Activated T-helper 9 cell treated with anti-CD3 and anti-CD28 coated beads, Interleukin-2, amount 50 U/mL, for 16 hours (primary cell): ENCODE measurements around the gene PDE4B.

ENCODE experiments used
- DNase-seq: peaks from one replicate; pipeline ENCODE4 v3.0.0-alpha.2; 2020; ENCODE audit warnings: low read depth

The PDE4B gene

DNA sequence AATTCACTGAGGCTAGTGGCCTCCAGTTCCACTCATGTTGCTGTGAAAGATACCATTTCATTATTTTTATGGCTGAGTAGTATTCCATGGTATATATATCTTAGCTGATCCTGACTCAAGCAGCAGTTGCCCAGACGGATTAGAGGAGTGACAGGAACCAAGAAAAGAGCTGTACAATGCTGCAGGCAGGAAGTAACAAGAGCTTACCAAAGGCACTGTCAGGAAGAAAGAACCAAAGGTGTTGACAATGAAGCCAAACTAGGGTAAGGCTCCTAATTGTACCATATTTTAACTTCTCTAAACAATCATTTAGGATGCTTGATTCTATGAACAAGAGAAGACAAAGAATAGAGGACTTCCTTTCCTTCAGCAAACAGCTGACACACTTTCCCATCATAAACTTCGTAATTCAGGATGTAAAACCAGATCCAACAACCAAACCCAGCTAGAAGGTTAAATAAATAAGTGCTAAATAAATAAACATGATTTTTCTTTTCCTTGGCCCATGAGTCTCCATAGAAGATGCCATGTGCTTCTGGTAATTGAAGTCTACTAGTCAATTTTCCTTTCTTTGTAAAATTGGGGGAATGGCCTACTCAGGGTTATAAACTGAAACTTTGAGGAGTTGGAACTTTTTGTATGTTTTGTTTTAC lies 493.0 kb downstream of the PDE4B start:
- no peak for DNase-seq

GRCh38 chr1:66286307-66286706 lies 493.6 kb downstream of the PDE4B start:
- no peak for DNase-seq

DNA sequence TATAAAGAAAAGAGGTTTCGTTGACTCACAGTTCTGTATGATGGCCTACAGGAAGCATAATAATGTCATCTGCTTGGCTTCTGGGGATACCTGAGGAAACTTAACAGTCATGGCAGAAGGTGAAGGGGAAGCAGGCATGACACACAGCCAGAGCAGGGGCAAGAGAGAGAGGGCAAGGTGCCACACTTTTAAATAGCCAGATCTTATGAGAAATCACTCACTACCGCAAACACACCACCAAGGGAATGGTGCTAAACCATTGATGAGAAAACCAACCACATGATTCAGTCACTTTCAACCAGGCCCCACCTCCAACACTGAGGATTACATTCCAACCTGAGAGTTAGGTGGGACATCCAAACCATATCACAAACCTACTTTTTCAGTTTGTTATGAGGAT lies 495.4 kb downstream of the PDE4B start:
- no peak for DNase-seq

DNA sequence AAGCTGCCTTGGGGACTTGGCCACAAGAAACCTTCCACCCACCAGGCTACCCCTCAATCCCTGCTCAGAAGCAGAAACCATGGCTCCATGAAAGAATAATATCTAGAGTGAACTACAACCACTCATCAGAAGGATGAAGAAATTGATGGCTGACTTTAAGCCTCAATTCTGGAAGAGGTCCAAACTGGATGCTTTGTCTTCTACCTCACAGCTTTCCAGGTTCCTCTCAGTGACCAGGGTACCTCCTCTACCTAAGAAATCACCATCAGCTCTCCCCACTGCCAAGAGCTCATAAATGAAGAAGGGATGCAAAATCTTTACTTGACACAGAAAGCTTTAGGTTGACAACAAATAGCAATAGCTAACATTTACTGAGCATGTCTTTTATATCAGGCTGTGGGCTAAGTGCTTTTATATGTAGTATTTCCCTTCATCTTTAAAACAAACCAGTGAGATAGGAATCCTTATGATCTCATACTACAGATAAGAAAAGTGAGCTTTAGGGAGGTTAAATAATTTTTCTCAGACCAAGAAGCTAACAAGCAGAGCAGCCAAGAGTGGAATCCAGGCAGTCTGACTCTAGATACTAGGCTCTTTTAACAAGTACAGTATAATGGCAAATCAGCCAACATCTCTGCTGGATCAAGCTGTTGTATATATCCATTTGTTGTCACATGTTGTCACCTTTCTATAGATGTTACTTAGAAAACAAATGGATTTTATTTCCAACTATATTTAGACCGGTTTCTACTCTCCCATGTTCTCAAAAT lies 498.3 kb downstream of the PDE4B start:
- no peak for DNase-seq

GRCh38 chr1:66291531-66291864 lies 498.8 kb downstream of the PDE4B start:
- DNase-seq, result no peak

DNA sequence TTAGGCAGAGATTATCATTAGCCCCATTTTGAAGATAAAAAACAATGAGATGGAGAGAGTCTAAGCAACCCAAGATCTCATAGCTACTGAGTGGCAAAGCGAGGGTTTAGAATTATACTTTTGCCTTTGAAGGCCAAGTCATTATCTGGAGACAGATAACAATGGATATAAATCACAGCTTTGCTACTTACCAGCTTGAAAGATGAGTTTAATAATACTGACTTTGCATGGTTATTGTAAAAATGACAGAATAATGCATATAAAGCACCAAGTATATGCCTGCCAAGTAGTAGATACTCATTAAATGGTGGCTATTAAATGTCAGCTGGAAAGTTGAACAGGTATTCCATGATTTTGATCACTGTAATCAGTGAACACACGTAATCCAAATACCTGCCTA lies 499.6 kb downstream of the PDE4B start:
- no peak for DNase-seq

DNA sequence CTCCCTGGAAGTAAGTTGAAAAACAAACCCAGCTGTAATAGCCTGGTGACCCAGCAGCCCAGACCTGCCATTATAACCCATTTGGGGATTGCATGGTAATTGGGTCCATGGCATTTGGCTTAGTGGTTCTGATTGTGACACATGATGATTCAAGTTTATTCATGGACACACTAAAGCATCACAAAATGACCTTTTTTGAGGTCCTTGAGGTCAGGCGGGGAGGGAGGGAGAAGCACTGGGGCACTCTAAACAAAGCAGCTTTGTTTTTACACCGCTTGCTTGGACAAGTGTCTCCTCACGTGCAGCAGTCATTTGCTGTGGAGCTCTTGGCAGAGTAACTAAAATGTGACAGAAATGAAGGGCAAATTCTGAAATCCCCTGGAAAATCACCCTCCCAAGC lies 500.2 kb downstream of the PDE4B start:
- DNase-seq, result no peak

- DNase-seq, result no peak
Observed at GRCh38 chr1:66294707-66295370, 502.1 kb downstream of the PDE4B start.

- DNase-seq, result no peak
Observed at GRCh38 chr1:66295803-66296202, 503.1 kb downstream of the PDE4B start.

DNA sequence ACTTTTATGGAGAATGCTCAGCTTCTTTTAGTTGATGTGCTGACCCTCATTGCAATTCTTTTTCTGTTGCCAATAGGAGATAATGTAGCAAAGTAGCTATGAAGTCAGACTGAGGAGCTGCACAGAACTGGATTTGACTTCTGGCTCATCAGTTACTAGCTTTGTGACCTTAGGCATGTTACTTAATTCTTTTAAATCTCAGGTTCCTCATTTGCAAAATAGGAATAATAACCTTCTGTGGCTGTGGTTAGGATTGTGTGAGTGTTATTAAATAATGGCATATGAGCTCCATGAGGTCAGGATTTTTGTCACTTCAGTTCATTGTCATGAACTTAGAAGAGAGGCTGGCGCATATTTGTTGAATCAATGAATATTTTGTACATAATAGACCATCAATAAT lies 503.7 kb downstream of the PDE4B start:
- DNase-seq, result no peak

- DNase-seq, result no peak
Observed at GRCh38 chr1:66296951-66297350, 504.3 kb downstream of the PDE4B start.

GRCh38 chr1:66298464-66298863 lies 505.8 kb downstream of the PDE4B start:
- no peak for DNase-seq

- DNase-seq, result no peak
Observed at GRCh38 chr1:66300280-66300971, 507.7 kb downstream of the PDE4B start.

- no peak for DNase-seq
Observed at GRCh38 chr1:66300972-66301451, 508.3 kb downstream of the PDE4B start.

- no peak for DNase-seq
Observed at GRCh38 chr1:66302184-66302742, 509.6 kb downstream of the PDE4B start.

DNA sequence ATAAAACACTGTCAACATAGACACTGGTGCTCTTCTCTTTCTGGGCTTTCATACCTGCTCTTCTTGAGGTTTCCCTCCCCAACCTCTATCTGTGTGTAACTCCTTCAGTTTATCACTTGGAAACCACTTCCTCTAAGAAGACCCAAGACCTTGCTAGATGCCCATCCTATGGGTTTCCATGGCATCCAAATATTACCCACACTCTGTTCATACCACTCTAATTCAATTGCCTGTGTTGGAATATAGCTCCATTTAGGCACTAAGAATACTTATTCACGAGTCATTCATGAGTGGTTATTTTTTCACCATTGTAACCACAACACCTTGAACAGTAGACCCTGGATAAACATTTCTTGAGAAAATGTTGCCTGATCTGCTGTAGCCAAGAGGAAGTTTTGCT lies 510.1 kb downstream of the PDE4B start:
- DNase-seq, result no peak

DNA sequence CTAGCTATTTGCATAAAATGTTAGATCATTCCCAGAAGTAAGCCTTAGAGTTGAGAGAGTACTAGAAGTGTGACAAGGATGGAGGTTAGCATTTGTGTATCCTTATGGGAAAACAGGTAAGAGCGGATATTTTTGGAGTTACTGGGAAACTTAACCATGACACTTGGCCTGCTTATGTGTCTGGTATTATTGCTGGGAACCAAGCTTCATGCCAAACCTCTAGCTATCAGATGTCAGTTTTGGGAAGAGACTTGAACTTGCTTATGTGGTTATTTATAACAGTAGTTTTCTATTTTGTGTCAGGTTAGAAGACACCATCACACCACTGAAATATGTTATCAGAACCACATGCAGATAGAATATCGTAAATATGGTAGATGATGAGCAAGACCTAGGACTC lies 511.0 kb downstream of the PDE4B start:
- DNase-seq, result no peak

DNA sequence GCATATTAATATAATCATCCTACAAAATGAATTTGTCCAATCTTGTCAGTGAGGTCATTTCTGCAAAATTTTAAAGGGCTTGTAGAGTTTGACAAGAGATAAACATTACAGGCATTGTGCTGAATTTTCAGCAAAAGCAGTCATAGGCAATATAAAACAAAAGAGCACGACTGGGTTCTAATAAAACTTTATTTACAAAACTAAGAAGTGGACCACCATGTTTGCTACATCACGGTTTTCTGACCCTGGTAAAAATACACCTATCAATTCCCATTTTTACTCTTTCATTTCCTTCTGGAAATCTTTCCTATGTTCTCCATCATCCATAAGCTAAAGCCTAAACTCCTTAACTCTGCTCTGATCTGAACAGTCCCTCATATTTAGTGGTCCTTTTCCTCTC lies 511.4 kb downstream of the PDE4B start:
- no peak for DNase-seq

DNA sequence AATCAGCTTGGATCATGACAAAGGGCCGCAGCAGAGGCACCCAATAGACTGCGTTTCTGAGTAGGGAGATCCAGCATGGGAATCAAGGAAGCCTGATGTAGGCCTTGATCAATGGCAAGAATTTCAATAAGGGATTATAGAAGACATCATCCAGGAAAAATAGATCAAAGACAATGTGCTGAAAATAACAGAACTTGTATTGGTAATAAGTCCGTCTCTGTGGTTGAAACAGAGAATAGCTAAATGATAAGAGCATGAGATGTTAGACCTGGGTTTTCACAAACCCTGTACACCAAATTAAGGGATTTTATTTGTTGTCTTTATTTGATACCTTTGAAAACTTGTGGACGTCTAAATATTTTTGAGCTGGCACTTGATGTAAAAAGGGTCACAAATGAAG lies 513.2 kb downstream of the PDE4B start:
- DNase-seq, result no peak

DNA sequence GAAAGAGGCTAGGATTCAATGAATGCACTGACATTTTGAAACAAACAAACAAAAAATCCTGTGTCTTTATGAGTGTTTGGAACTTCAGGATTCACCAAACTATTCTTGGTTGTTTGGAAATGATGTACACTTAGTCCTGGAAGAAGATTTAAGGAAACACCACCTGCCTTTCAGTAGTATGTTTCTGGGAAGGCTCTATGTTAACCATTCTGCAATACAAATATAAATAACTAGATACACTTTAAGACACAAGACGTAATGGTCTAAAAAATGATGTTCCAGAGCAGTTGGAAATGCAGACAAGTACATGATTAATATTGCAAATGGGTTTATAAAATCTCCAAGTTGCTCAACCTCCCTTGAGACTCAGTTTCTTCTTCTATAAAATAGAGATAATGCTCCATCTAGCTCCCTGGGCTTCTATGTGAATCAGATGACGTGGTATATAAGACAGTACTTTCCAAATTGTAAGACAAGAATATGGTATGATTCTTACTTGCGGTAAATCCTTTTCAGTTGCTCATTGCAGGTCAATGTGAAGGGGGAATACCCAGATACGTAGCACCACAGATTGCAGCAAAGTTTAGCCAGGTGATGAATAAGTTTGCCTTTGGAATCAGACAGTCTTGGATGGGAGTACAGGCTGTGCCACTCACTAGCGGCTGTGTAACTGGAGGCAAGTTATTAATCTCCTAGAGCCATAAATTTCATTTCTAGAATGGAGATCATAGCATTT lies 516.5 kb downstream of the PDE4B start:
- DNase-seq, result no peak

DNA sequence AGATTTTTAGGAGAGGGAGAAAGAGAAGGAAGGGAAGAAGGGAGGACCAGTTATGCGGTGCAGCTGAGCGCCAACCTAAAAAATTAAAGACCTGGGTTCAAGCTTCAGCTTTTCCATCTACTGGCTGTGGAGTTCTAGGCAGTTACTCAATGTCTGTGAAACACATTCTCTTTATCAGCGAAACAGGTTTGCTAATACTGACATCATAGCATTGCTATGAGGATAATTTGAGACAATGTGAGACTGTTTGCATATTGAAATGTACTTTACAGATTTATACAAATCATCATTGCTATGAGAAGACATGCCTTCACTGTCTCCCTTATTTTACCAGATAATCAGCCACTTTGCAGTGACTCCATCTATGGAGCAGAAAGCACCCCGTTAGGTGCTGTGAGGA lies 518.4 kb downstream of the PDE4B start:
- DNase-seq, result no peak

GRCh38 chr1:66311628-66312027 lies 518.9 kb downstream of the PDE4B start:
- DNase-seq, result no peak
